HCT116 (cell line): ENCODE results near the gene CNTNAP2.

Experiments used
- CTCF ChIP-seq, 3 experiments: fragments of 200-600 bp in 1 of 3; sonication (generic) in 1 of 3; IDR thresholded peaks in 2 of 3; conservative IDR thresholded peaks in 1 of 3; 2 replicates each; pipeline ENCODE4 v1.5.1; 2012 to 2017; ENCODE audit warnings: low read depth in 2 of 3, low read length in 2 of 3, antibody characterized with exemption in 1 of 3, borderline replicate concordance in 1 of 3, control low read depth in 1 of 3, mild to moderate bottlenecking in 1 of 3, mixed read lengths in 1 of 3, mixed run types in 1 of 3, moderate library complexity in 1 of 3; ENCODE audit not compliant: insufficient read depth in 1 of 3
- EGR1 ChIP-seq: IDR thresholded peaks from 2 replicates; pipeline ENCODE4 v1.6.1; 2012; ENCODE audit warnings: low read depth
- EZH2 ChIP-seq: fragments of 200-600 bp; sonication (generic); IDR thresholded peaks from 2 replicates; pipeline ENCODE4 v1.6.1; 2017; ENCODE audit warnings: antibody characterized with exemption, mixed run types
- JUND ChIP-seq: IDR thresholded peaks from 2 replicates; pipeline ENCODE4 v1.6.1; 2012
- POLR2AphosphoS5 ChIP-seq: IDR thresholded peaks from 2 replicates; pipeline ENCODE4 v1.6.1; 2011; ENCODE audit warnings: mild to moderate bottlenecking, low read depth, low read length, moderate library complexity
- SP1 ChIP-seq: IDR thresholded peaks from 2 replicates; pipeline ENCODE4 v1.6.1; 2012; ENCODE audit warnings: low read depth
- ZBTB33 ChIP-seq: IDR thresholded peaks from 2 replicates; pipeline ENCODE4 v1.6.1; 2011; ENCODE audit warnings: mild to moderate bottlenecking, low read length, moderate library complexity; ENCODE audit not compliant: insufficient replicate concordance; ENCODE audit errors: extremely low read depth
- ZFX ChIP-seq: fragments of 450-650 bp; IDR thresholded peaks from 2 replicates; pipeline ENCODE4 v1.6.1; 2017

- TF ChIP-seq EZH2 (no peak), EGR1 (no peak), CTCF (IDR thresholded peaks at IDR 0.05 in 2 of 3, conservative IDR thresholded peaks at IDR 0.05 in 1 of 3; ENCODE audit: borderline replicate concordance in 1 of 3, insufficient read depth in 1 of 3, low read depth in 2 of 3, low read length in 2 of 3) (no peak), POLR2AphosphoS5 (no peak), ZFX (no peak), SP1 (no peak), JUND (no peak), ZBTB33 (no peak)
These were observed 584.6 kb downstream of the CNTNAP2 start for GRCh38 chr7:146701166-146701565.
